ENCODE results near the gene MAN1A2. TPM values are rescaled to one million over a fixed set of nuclear protein-coding genes. Genes with fewer than 3 reads are reported as not detected.

MAN1A2 gene
- polyA plus RNA-seq, 3 donors, result 4.0 to 10.5 (median 7.2) TPM

DNA sequence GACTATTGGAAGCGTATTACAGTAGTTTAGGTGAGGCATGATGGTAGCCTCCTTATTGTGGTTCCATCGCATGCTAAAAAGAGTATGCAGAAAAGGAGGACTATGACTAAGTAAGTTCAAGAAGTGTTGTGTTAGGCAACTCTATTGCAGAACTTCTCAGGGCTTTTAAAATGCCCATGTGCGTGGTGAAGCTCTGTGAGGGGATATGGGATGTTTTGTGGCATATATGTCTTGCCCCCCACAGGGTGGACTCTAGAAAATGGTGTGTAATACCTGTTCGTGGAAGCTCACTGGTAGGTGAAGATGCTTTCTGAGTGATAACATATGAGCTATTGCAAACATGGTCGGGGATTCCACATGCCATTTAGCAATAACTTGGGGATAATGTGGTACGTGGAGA lies 31.7 kb downstream of the MAN1A2 start:
- Mint-ChIP-seq H3K27ac (no peak overlapping the region), H3K4me3 (no peak overlapping the region), H3K27me3 (ENCODE audit: low read depth in 3 of 3) (no peaks in the 10 kb centered on the region), H3K9me3 (peaks cover 8 to 24% (median 14%) of the 10 kb centered on the region in 7 donors), H3K36me3 (peaks cover 14 to 20% of the 10 kb centered on the region in 2 donors), H3K4me1 (peaks cover 4% of the 10 kb centered on the region)
- Histone ChIP-seq H3K9me3 (replicated peaks in 1 of 2; ENCODE audit: control insufficient read depth in 1 of 2, insufficient read depth in 1 of 2, low read length in 2 of 2) (peaks cover 3 to 7% of the 10 kb centered on the region in 2 donors), H2AFZ (ENCODE audit: insufficient read depth, low read depth, low read length, poor library complexity, severe bottlenecking) (no peak overlapping the region), H3K4me2 (replicated peaks; ENCODE audit: extremely low read depth, low read length, poor library complexity, severe bottlenecking) (no peak overlapping the region), H3K27me3 (ENCODE audit: control insufficient read depth in 2 of 2, insufficient read depth in 2 of 2, low read length in 2 of 2) (no peaks in the 10 kb centered on the region), H3K36me3 (replicated peaks in 1 of 2; ENCODE audit: control insufficient read depth in 1 of 2, insufficient read depth in 2 of 2, low read length in 2 of 2) (peaks cover 18 to 21% of the 10 kb centered on the region in 2 donors), H3K79me2 (ENCODE audit: insufficient read depth, low read length) (peaks cover 27% of the 10 kb centered on the region), H3K9ac (ENCODE audit: insufficient read depth, low read length, poor library complexity, severe bottlenecking) (no peak overlapping the region), H4K20me1 (ENCODE audit: insufficient read depth, low read length) (peaks cover 32% of the 10 kb centered on the region), H3K4me3 (replicated peaks in 1 of 3; ENCODE audit: low read depth in 2 of 3, low read length in 3 of 3) (no peak overlapping the region), H3K4me1 (ENCODE audit: control insufficient read depth in 1 of 2, insufficient read depth in 2 of 2, low read length in 2 of 2) (no peaks in the 10 kb centered on the region), H3K27ac (ENCODE audit: low read depth in 1 of 2, low read length in 2 of 2) (no peak overlapping the region)
- intact Hi-C loops (cut with micrococcal nuclease), result no loop called here
- TF ChIP-seq, protein P1, sequence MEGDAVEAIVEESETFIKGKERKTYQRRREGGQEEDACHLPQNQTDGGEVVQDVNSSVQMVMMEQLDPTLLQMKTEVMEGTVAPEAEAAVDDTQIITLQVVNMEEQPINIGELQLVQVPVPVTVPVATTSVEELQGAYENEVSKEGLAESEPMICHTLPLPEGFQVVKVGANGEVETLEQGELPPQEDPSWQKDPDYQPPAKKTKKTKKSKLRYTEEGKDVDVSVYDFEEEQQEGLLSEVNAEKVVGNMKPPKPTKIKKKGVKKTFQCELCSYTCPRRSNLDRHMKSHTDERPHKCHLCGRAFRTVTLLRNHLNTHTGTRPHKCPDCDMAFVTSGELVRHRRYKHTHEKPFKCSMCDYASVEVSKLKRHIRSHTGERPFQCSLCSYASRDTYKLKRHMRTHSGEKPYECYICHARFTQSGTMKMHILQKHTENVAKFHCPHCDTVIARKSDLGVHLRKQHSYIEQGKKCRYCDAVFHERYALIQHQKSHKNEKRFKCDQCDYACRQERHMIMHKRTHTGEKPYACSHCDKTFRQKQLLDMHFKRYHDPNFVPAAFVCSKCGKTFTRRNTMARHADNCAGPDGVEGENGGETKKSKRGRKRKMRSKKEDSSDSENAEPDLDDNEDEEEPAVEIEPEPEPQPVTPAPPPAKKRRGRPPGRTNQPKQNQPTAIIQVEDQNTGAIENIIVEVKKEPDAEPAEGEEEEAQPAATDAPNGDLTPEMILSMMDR (IDR thresholded peaks at IDR 0.05), result no peak
- no peak for DNase-seq
- WGBS (ENCODE audit: insufficient coverage), result 75% methylated on average over 4 of the region's 6 CpGs

- no peak overlapping the region for H3K9ac ChIP-seq (ENCODE audit: insufficient read depth, low read length, poor library complexity, severe bottlenecking)
- no peak overlapping the region for H3K27ac ChIP-seq (ENCODE audit: low read depth in 1 of 2, low read length in 2 of 2)
- no peaks in the 10 kb centered on the region for H3K27me3 ChIP-seq (ENCODE audit: control insufficient read depth in 2 of 2, insufficient read depth in 2 of 2, low read length in 2 of 2)
- H3K4me3 ChIP-seq (replicated peaks in 1 of 3; ENCODE audit: low read depth in 2 of 3, low read length in 3 of 3), result no peak overlapping the region
- Mint-ChIP-seq H3K4me3 (no peak overlapping the region), H3K27ac (no peak overlapping the region), H3K36me3 (peaks cover 32 to 41% of the 10 kb centered on the region in 2 donors), H3K27me3 (ENCODE audit: low read depth in 3 of 3) (no peaks in the 10 kb centered on the region), H3K9me3 (peaks cover 8 to 24% (median 14%) of the 10 kb centered on the region in 7 donors), H3K4me1 (peaks cover 4% of the 10 kb centered on the region)
- H3K4me2 ChIP-seq (replicated peaks; ENCODE audit: extremely low read depth, low read length, poor library complexity, severe bottlenecking), result no peak overlapping the region
- TF ChIP-seq, protein P1 (IDR thresholded peaks at IDR 0.05), result no peak
- H3K4me1 ChIP-seq (ENCODE audit: control insufficient read depth in 1 of 2, insufficient read depth in 2 of 2, low read length in 2 of 2), result no peaks in the 10 kb centered on the region
- H3K79me2 ChIP-seq (ENCODE audit: insufficient read depth, low read length), result peaks cover 10% of the 10 kb centered on the region
- intact Hi-C loops (cut with micrococcal nuclease), result no loop called here
- no peak for DNase-seq
- peaks cover 28 to 39% of the 10 kb centered on the region in 2 donors for H3K36me3 ChIP-seq (replicated peaks in 1 of 2; ENCODE audit: control insufficient read depth in 1 of 2, insufficient read depth in 2 of 2, low read length in 2 of 2)
- H2AFZ ChIP-seq (ENCODE audit: insufficient read depth, low read depth, low read length, poor library complexity, severe bottlenecking), result no peak overlapping the region
- H4K20me1 ChIP-seq (ENCODE audit: insufficient read depth, low read length), result peaks cover 19% of the 10 kb centered on the region
- H3K9me3 ChIP-seq (replicated peaks in 1 of 2; ENCODE audit: control insufficient read depth in 1 of 2, insufficient read depth in 1 of 2, low read length in 2 of 2), result peaks cover 3 to 7% of the 10 kb centered on the region in 2 donors
These were observed 34.5 kb downstream of the MAN1A2 start for GRCh38 chr1:117401761-117402160.
